Keratinocyte (primary cell): ENCODE measurements around the gene ZNF488. TPM values are rescaled to one million over a fixed set of nuclear protein-coding genes. Genes with fewer than 3 reads are reported as not detected.

ENCODE experiments used
- DNase-seq: peaks from one replicate; pipeline ENCODE4 v3.0.0-alpha.2; 2011; ENCODE audit warnings: low read depth, missing footprints, low spot score
- FAIRE-seq: peaks from 2 replicates; lab custom pipeline; 2011; peaks lifted over from hg19 to GRCh38; lab: Jason Lieb, UNC
- H2AFZ ChIP-seq: 2 replicates; pipeline ENCODE4 v1.6.0; 2012; ENCODE audit warnings: low read length, control low read depth, inconsistent platforms; ENCODE audit not compliant: control insufficient read depth
- H3K27ac ChIP-seq: 2 replicates; pipeline ENCODE4 v1.5.1; 2011; ENCODE audit warnings: low read length; ENCODE audit not compliant: control insufficient read depth, insufficient read depth
- H3K27me3 ChIP-seq: 3 replicates; pipeline ENCODE4 v1.6.0; 2011; ENCODE audit warnings: low read length; ENCODE audit not compliant: control insufficient read depth, insufficient read depth; ENCODE audit errors: extremely low read depth
- H3K36me3 ChIP-seq, 2 experiments: 2 replicates in 1 of 2; 3 replicates in 1 of 2; pipeline ENCODE4 v1.5.1; 2011; ENCODE audit warnings: low read length in 2 of 2, mild to moderate bottlenecking in 1 of 2; ENCODE audit not compliant: control insufficient read depth in 2 of 2, insufficient read depth in 2 of 2; ENCODE audit errors: extremely low read depth in 1 of 2
- H3K4me1 ChIP-seq: 3 replicates; pipeline ENCODE4 v1.5.1; 2011; ENCODE audit warnings: low read length; ENCODE audit not compliant: control insufficient read depth, insufficient read depth; ENCODE audit errors: extremely low read depth
- H3K4me2 ChIP-seq: 3 replicates; pipeline ENCODE4 v1.6.0; 2011; ENCODE audit warnings: low read depth, low read length; ENCODE audit not compliant: control insufficient read depth, insufficient read depth; ENCODE audit errors: extremely low read depth
- H3K4me3 ChIP-seq, 3 experiments: fragments of 200-600 bp in 1 of 3; sonication (generic) in 1 of 3; 2 replicates in 2 of 3; 3 replicates in 1 of 3; pipeline ENCODE4 v1.5.1; 2011 to 2016; ENCODE audit warnings: low read length in 3 of 3, mild to moderate bottlenecking in 3 of 3, control low read depth in 2 of 3, inconsistent platforms in 1 of 3, low read depth in 1 of 3, mixed read lengths in 1 of 3, mixed run types in 1 of 3, moderate library complexity in 1 of 3; ENCODE audit not compliant: control insufficient read depth in 2 of 3, insufficient read depth in 2 of 3; ENCODE audit errors: extremely low read depth in 1 of 3
- H3K79me2 ChIP-seq: 2 replicates; pipeline ENCODE4 v1.6.0; 2012; ENCODE audit warnings: low read length; ENCODE audit not compliant: control insufficient read depth, insufficient read depth
- H3K9ac ChIP-seq: 3 replicates; pipeline ENCODE4 v1.6.0; 2011; ENCODE audit warnings: low read length; ENCODE audit not compliant: control insufficient read depth, insufficient read depth; ENCODE audit errors: extremely low read depth
- H3K9me1 ChIP-seq: 3 replicates; pipeline ENCODE4 v1.6.0; 2011; ENCODE audit warnings: low read length; ENCODE audit not compliant: control insufficient read depth, insufficient read depth; ENCODE audit errors: extremely low read depth
- H3K9me3 ChIP-seq: 2 replicates; pipeline ENCODE4 v1.5.1; 2012; ENCODE audit warnings: low read depth, low read length; ENCODE audit not compliant: control insufficient read depth
- H4K20me1 ChIP-seq: 3 replicates; pipeline ENCODE4 v1.6.0; 2011; ENCODE audit warnings: low read length; ENCODE audit not compliant: control insufficient read depth, insufficient read depth; ENCODE audit errors: extremely low read depth
- CTCF ChIP-seq, 3 experiments: IDR thresholded peaks in 1 of 3; conservative IDR thresholded peaks in 1 of 3; optimal IDR thresholded peaks in 1 of 3; 2 replicates in 2 of 3; 3 replicates in 1 of 3; pipeline versions ENCODE3 to v1.5.1; 2011; ENCODE audit warnings: low read length in 3 of 3, mild to moderate bottlenecking in 3 of 3, moderate library complexity in 2 of 3, control low read depth in 1 of 3, inconsistent platforms in 1 of 3; ENCODE audit not compliant: insufficient read depth in 2 of 3; ENCODE audit errors: extremely low read depth in 1 of 3
- EZH2 ChIP-seq: IDR thresholded peaks from one replicate; pipeline ENCODE4 v1.6.1; 2012; ENCODE audit warnings: inconsistent platforms, mild to moderate bottlenecking, low read length, moderate library complexity
- dilution Hi-C: fragments of 300-500 bp; cut with MboI; formaldehyde crosslinking; loops from one replicate; pipeline ENCODE4 v1.7.0; 2020; ENCODE audit warnings: low sequenced_read_pairs; ENCODE audit not compliant: extremely low pct_ligation_motif_present
- polyA plus RNA-seq, 5 experiments: library from polyadenylated mRNA; depleted of rRNA in 3 of 5; stranded (reverse) in 3 of 5; stranded (forward) in 1 of 5; unstranded in 1 of 5; fragments of >200 nt; gene quantifications; 1 replicate in 1 of 5; 2 replicates in 3 of 5; 3 replicates in 1 of 5; pipeline versions ENCODE4 v1.2.1 to v1.2.3, GENCODE V29; 2011 to 2012; ENCODE audit warnings: missing spikeins in 2 of 5, low read depth in 1 of 5, low replicate concordance in 1 of 5

The ZNF488 gene
- polyA plus RNA-seq, 1 donor (not counting 4 experiments of a cell fraction or from before 2014, with no cell fraction given): 1.2 TPM

- no peaks in the 10 kb centered on the region for H3K4me1 ChIP-seq
- H3K9me1 ChIP-seq: no peaks in the 10 kb centered on the region
- no peaks in the 10 kb centered on the region for H3K27me3 ChIP-seq
- H3K4me3 ChIP-seq: no peak overlapping the region
- H3K27ac ChIP-seq: no peak overlapping the region
- no peaks in the 10 kb centered on the region for H3K9me3 ChIP-seq
- H2AFZ ChIP-seq: no peak overlapping the region
- H3K9ac ChIP-seq: no peak overlapping the region
- TF ChIP-seq EZH2 (no peak), CTCF (optimal IDR thresholded peaks at IDR 0.05 in 1 of 3, IDR thresholded peaks at IDR 0.05 in 1 of 3, conservative IDR thresholded peaks at IDR 0.05 in 1 of 3; ENCODE audit: extremely low read depth in 1 of 3, insufficient read depth in 2 of 3, low read length in 3 of 3) (no peak)
- no peaks in the 10 kb centered on the region for H3K36me3 ChIP-seq
- dilution Hi-C loops: no loop called here
- H3K79me2 ChIP-seq: no peaks in the 10 kb centered on the region
- H3K4me2 ChIP-seq: no peak overlapping the region
- no peak for FAIRE-seq
- no peak for DNase-seq
- H4K20me1 ChIP-seq: no peaks in the 10 kb centered on the region
Measured at GRCh38 chr10:47346581-47347302, 37.4 kb downstream of the ZNF488 start.

- Histone ChIP-seq H3K27me3 (no peaks in the 10 kb centered on the region), H3K4me3 (no peak overlapping the region), H3K9me3 (no peaks in the 10 kb centered on the region), H3K79me2 (no peaks in the 10 kb centered on the region), H3K4me1 (no peaks in the 10 kb centered on the region), H3K9ac (no peak overlapping the region), H3K9me1 (no peaks in the 10 kb centered on the region), H3K4me2 (no peak overlapping the region), H4K20me1 (no peaks in the 10 kb centered on the region), H3K27ac (no peak overlapping the region), H3K36me3 (no peaks in the 10 kb centered on the region), H2AFZ (no peak overlapping the region)
- FAIRE-seq: no peak
- DNase-seq: no peak
- no peak for TF ChIP-seq EZH2
- TF ChIP-seq CTCF (optimal IDR thresholded peaks at IDR 0.05 in 1 of 3, IDR thresholded peaks at IDR 0.05 in 1 of 3, conservative IDR thresholded peaks at IDR 0.05 in 1 of 3; ENCODE audit: extremely low read depth in 1 of 3, insufficient read depth in 2 of 3, low read length in 3 of 3): no peak
- dilution Hi-C loops: no loop called here
Measured at GRCh38 chr10:47344996-47345870, 38.9 kb downstream of the ZNF488 start.
